Tibial nerve (tissue), 3 donors: ENCODE measurements around the gene TTC28.

Experiments used
- POLR2A ChIP-seq, 2 donors: fragments of 450-650 bp; IDR thresholded peaks; one replicate each; pipeline ENCODE4 v1.6.1; 2017; ENCODE audit warnings: antibody characterized with exemption in 2 of 2, mild to moderate bottlenecking in 2 of 2, moderate library complexity in 2 of 2
- TF ChIP-seq, protein P1 (sequence below), 5 experiments: fragments of 200-600 bp in 3 of 5; fragments of 450-650 bp in 2 of 5; sonication (generic) in 3 of 5; IDR thresholded peaks; one replicate each; pipeline ENCODE4 v1.5.1; 2016 to 2019; ENCODE audit warnings: antibody characterized with exemption in 5 of 5, mild to moderate bottlenecking in 3 of 5, moderate library complexity in 2 of 5

DNA sequence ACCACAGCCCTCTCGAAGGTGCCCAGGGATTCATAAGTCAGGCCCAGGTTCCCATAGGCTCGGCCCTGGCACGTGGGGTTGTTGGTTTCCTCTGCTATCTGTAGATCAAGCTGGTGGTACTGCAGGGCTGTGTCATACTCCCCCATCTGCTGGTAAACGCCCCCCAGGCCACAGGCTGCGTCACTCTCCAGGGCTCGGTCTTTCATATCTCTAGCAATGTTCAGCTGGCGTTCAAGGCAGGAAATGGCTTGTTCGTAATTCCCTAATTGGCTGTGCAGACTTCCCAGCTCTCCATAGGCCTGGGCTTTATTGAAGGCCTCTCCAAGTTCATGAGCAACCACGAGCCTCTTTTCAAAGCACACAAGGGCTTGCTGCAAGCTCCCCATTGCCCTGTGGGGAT lies 574.2 kb downstream of the TTC28 start:
- TF ChIP-seq, protein P1, sequence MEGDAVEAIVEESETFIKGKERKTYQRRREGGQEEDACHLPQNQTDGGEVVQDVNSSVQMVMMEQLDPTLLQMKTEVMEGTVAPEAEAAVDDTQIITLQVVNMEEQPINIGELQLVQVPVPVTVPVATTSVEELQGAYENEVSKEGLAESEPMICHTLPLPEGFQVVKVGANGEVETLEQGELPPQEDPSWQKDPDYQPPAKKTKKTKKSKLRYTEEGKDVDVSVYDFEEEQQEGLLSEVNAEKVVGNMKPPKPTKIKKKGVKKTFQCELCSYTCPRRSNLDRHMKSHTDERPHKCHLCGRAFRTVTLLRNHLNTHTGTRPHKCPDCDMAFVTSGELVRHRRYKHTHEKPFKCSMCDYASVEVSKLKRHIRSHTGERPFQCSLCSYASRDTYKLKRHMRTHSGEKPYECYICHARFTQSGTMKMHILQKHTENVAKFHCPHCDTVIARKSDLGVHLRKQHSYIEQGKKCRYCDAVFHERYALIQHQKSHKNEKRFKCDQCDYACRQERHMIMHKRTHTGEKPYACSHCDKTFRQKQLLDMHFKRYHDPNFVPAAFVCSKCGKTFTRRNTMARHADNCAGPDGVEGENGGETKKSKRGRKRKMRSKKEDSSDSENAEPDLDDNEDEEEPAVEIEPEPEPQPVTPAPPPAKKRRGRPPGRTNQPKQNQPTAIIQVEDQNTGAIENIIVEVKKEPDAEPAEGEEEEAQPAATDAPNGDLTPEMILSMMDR (IDR thresholded peaks at IDR 0.05), result no peak
- TF ChIP-seq POLR2A (IDR thresholded peaks at IDR 0.05), result no peak
